MM.1S (cell line): ENCODE results near the gene PVR.

Experiments used
- CTCF ChIP-seq: fragments of 300-600 bp; sonication (generic); IDR thresholded peaks from 2 replicates; pipeline ENCODE4 v1.5.1; 2016; ENCODE audit warnings: antibody characterized with exemption, low read length, mixed read lengths
- EZH2 ChIP-seq: fragments of 300-600 bp; sonication (generic); optimal IDR thresholded peaks from 2 replicates; pipeline ENCODE3; 2017; ENCODE audit warnings: low read depth, mild to moderate bottlenecking, antibody characterized with exemption, low read length, mixed read lengths
- EZH2phosphoT487 ChIP-seq: fragments of 300-600 bp; sonication (generic); IDR thresholded peaks from 2 replicates; pipeline ENCODE4 v1.6.1; 2018; ENCODE audit warnings: antibody characterized with exemption, low read length

DNA sequence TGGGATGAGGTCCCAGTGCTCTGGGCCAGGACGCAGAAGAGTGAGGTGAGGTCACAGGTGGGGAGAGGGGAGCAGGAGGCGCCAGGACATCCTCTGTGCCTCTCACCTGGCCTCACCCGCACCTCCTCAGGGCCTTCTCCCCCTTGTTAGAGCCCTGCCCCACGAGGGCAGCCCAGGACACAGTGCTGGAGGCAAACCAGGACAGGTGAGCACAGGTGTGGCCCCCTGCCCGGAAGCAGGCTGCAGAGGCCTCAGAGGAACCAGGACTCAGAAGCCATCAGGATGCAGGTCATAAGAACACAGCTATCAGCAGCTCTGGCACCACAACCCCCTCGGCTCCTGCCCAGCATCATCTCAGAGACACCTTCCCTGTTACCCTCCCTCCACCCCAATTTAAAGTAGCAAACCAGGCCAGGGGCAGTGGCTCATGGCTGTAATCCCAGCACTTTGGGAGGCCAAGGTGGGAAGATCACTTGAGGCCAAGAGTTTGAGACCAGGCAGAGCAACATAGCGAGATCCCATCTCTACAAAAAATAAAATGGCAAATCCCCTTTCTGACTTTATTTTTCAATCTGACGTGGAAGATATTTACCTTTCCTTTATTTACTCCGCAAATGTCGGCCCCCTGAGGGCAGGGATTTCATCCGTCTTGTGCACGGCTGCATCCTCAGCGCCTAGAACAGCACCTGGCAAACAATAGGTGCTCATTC lies 54.9 kb downstream of the PVR start, which contains the start of gene CEACAM16:
- no peak for TF ChIP-seq EZH2
- TF ChIP-seq CTCF = no peak
- TF ChIP-seq EZH2phosphoT487 = no peak
